ENCODE data around the gene STMN1.

GRCh38 chr1:25955553-25955952 is 49.3 kb upstream of the STMN1 start:
- TF ChIP-seq CTCF (conservative IDR thresholded peaks at IDR 0.05; ENCODE audit: low read depth in 2 of 2) (no peak), EZH2 (IDR thresholded peaks at IDR 0.05; ENCODE audit: low read depth, unreplicated experiment) (no peak), ZNF331 (CRISPR knock-in tag; IDR thresholded peaks at IDR 0.05; ENCODE audit: low read depth) (no peak), EZH2phosphoT487 (IDR thresholded peaks at IDR 0.05; ENCODE audit: unreplicated experiment) (no peak), REST (IDR thresholded peaks at IDR 0.05; ENCODE audit: unreplicated experiment) (no peak), NANOG (IDR thresholded peaks at IDR 0.05; ENCODE audit: borderline replicate concordance) (no peak), POLR2AphosphoS5 (IDR thresholded peaks at IDR 0.05; ENCODE audit: low read depth) (no peak), CREB1 (CRISPR knock-in tag; IDR thresholded peaks at IDR 0.05; ENCODE audit: low read depth) (no peak)

Measured in GM23338 (cell line).